HG02852 (cell line): ENCODE data around the gene DDX27.
"Not testable (repeated sequence)": the region's sequence is repeated elsewhere in the genome, so short reads cannot be mapped to it uniquely, and the experiment has no call there.

Source experiments
- ATAC-seq: cut with Tn5 transposase; IDR thresholded peaks from one replicate; pipeline ENCODE4 v1.9.1; 2021; ENCODE audit warnings: mild to moderate bottlenecking, moderate library complexity; ENCODE audit not compliant: unreplicated experiment

DDX27 gene

GRCh38 chr20:49203746-49204145, 15.5 kb upstream of the DDX27 start:
- ATAC-seq = no peak

GRCh38 chr20:49207076-49207475, 12.1 kb upstream of the DDX27 start:
- ATAC-seq = no peak

- ATAC-seq = no peak
Measured at GRCh38 chr20:49210101-49210756, 9.0 kb upstream of the DDX27 start.

GRCh38 chr20:49210757-49211110, 8.5 kb upstream of the DDX27 start:
- no peak for ATAC-seq

GRCh38 chr20:49214571-49214970, 4.6 kb upstream of the DDX27 start:
- ATAC-seq = no peak

GRCh38 chr20:49215232-49215631, 4.0 kb upstream of the DDX27 start:
- ATAC-seq = no peak

- ATAC-seq = no peak
Measured at GRCh38 chr20:49216991-49217578, 2.1 kb upstream of the DDX27 start.

- not testable (repeated sequence) for ATAC-seq
Measured at GRCh38 chr20:49218739-49219090, 501 bp upstream of the DDX27 start.

GRCh38 chr20:49219924-49220831, 962 bp downstream of the DDX27 start:
- no peak for ATAC-seq

GRCh38 chr20:49225896-49226295, 6.7 kb downstream of the DDX27 start:
- ATAC-seq = no peak

- no peak for ATAC-seq
Measured at GRCh38 chr20:49228676-49229075, 9.5 kb downstream of the DDX27 start.

GRCh38 chr20:49229381-49229780, 10.2 kb downstream of the DDX27 start:
- ATAC-seq = no peak

GRCh38 chr20:49230021-49230420, 10.8 kb downstream of the DDX27 start:
- ATAC-seq = no peak

GRCh38 chr20:49230561-49231133, 11.4 kb downstream of the DDX27 start:
- no peak for ATAC-seq

GRCh38 chr20:49231471-49231870, 12.3 kb downstream of the DDX27 start:
- ATAC-seq = no peak

GRCh38 chr20:49233226-49233625, 14.0 kb downstream of the DDX27 start:
- ATAC-seq = no peak

GRCh38 chr20:49234831-49235230, 15.6 kb downstream of the DDX27 start:
- no peak for ATAC-seq

- no peak for ATAC-seq
Measured at GRCh38 chr20:49236301-49236700, 17.1 kb downstream of the DDX27 start.

GRCh38 chr20:49237531-49237930, 18.3 kb downstream of the DDX27 start:
- no peak for ATAC-seq

- no peak for ATAC-seq
Measured at GRCh38 chr20:49245921-49246740, 26.9 kb downstream of the DDX27 start.
